Pons (tissue), 1 donor: ENCODE data around the gene GPATCH8.

Experiments
- DNase-seq: peaks from one replicate; pipeline ENCODE4 v3.0.0-alpha.2; 2016; ENCODE audit warnings: low spot score

GPATCH8 gene

DNA sequence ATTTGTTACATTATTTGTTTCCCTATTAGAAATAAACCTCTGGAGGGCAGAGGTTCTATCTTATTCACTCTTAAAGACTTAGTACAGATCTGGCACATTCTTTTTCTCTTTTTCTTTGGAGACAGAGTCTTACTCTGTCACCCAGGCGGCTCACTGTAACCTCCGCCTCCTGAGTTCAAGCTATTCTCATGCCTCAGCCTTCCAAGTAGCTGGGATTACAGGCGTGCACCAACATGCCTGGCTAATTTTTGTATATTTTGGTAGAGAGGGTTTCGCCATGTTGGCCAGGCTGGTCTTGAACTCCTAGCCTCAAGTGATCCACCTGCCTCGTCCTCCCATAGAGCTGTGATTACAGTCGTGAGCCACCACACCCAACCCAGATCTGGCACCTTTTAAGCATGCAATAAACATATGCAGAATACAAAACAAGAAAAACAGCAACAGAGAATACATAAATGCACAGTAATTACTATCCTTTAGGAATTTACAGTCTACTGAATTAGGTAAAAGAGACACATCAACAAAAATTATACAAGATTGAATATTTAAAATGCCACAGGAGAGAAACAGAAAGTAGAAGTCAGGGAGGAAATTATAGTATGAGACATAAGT is 52.1 kb downstream of the GPATCH8 start:
- DNase-seq, result no peak

DNA sequence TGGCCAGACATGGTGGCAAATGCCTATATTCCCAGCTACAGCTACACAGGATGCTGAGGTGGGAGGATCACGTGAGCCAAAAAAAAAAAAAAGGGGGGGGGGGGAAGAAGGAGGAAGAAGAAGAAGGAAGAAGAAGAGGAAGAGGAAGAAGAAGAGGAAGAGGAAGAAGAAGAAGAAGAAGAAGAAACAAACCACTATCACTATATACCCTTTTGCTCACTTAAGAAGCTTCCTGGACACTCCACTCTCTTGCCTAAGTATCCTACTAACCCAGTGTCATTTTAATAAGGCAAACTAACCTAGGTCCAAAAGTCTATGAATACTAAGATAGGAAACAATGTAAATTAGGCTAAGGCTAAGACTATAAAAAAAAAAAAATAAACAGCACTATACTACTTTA is 54.8 kb downstream of the GPATCH8 start:
- no peak for DNase-seq

DNA sequence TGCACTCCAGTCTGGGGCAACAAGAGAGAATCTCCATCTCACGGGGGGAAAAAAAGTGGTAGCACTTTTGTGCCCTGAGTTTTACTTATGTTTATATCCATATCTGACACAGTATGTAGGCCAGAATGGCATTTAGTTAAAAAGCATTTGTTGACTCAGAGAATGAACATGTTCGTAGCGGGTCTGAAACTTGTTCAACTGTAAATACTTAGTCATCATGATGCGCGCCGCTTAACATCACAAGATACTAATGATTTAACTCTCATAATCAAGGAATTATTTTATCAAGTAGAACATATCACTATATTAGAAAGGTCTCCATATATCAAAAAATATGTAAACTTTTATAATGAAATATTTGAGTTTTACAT is 58.5 kb downstream of the GPATCH8 start:
- no peak for DNase-seq

DNA sequence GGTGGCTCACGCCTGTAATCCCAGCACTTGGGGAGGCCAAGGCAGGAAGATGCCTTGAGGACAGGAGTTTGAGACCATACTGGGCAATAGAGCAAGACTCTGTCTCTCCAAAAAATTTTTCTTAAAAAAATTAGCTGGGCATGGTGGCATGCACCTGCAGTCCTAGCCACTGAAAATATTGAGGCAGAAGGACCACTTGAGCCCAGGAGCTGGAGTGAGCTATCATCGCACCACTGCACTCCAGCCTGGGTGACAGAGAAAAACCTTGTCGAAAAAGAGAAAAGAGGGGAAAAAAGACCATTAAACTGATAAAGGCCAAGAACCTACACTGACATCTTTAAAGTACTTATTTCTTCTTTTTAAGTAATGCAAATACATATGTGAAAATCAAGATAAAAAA is 60.4 kb downstream of the GPATCH8 start:
- no peak for DNase-seq

DNA sequence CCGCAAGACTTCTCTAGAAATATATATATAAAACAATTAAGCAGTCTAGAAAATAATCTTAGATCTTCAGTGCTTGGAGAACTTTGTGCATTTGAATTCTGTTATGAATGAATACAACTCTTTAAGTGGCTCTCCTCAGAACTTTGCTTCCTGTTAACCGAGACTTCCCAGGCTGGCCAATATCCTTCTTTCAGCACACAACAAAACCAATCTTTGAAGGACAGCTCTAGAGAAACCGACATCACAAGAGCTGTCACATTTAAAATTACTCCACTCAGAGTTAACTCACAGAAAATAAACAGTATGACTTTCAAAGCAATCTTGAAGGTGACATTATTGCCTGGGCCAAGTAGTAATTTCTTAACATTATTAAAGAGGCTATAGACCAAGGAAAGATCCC is 64.0 kb downstream of the GPATCH8 start:
- no peak for DNase-seq

DNA sequence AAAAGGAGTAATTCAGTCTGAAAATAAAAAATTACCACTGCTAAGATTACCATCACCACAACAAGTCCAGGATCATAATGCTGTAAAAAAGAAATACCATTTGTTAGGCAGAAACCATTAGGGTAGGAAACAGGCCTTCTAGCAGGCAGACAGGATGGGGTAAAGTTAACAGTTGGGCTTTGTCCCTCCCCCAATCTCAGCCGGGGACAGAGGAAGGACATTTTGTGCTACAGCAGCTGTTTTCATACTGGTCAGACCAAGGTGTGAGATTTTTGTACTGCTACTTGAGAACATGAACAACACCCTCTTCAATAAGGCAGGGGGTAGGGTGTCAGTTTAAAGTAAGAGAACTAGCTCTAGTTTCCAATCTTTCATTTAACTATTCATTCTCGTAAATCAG is 64.6 kb downstream of the GPATCH8 start:
- no peak for DNase-seq

- DNase-seq, result no peak
Measured at GRCh38 chr17:44436336-44436735, 66.9 kb downstream of the GPATCH8 start.

DNA sequence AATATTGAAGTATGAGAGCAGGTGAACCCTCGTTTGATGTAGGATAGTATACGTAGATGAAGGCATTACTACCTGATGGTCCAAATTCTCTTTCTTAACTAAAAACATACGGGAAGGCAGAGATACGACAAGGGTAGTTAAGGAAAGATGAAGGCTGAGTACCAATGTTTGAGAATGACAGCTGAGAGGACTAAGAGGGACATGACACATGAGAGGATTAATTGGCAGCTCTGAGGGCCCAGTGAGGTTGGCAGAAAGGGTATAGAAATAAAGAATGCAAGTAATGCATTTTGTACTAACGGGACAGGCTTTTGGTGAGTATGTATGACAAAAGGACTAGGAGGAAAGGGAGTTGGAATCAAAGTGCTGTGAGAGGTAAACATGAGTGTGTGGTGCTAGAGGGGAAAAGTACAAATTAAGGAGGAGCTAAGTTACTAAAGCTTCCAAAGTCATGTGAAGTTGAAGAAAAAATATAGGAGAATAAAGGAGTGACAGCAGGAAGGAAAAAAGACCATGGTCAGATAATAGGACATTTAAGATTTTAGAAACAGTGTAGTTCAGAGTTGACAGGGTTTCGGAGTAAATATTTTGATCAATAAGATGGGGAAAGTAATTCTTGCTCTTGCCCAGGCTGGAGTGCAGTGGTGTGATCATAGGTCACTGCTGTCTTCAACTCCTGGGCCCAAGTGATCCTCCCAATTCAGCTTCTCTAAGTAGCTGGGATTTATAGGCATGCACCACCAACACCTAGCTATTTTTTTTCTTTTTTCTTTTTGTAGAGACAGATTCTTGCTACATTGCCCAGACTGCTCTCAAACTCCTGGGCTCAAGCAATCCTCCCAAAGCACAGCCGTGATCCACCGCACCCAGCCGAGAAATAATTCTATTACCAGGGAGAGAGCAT is 70.7 kb downstream of the GPATCH8 start:
- DNase-seq, result no peak

- no peak for DNase-seq
Measured at GRCh38 chr17:44424828-44425461, 78.3 kb downstream of the GPATCH8 start.

DNA sequence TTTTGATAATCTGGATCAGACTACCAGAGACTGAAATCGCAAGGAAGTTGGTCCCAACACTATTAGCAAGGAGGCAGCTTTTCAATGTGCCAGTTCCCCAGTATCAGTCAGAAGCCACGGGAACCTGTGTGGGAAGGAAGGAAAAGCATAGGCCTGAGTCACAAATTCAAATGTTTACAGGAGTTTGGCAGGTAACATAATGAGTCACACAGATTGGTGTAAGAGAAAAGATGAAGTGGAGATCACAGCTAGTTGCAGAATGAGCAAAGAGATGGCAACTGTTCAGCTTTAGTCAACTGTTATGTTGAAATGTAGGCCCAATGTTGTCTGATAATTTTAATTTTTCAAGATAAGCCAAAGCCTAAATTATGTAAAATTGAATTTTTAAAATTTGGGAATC is 85.7 kb downstream of the GPATCH8 start:
- no peak for DNase-seq

- DNase-seq, result no peak
Measured at GRCh38 chr17:44416558-44417289, 86.5 kb downstream of the GPATCH8 start.

DNA sequence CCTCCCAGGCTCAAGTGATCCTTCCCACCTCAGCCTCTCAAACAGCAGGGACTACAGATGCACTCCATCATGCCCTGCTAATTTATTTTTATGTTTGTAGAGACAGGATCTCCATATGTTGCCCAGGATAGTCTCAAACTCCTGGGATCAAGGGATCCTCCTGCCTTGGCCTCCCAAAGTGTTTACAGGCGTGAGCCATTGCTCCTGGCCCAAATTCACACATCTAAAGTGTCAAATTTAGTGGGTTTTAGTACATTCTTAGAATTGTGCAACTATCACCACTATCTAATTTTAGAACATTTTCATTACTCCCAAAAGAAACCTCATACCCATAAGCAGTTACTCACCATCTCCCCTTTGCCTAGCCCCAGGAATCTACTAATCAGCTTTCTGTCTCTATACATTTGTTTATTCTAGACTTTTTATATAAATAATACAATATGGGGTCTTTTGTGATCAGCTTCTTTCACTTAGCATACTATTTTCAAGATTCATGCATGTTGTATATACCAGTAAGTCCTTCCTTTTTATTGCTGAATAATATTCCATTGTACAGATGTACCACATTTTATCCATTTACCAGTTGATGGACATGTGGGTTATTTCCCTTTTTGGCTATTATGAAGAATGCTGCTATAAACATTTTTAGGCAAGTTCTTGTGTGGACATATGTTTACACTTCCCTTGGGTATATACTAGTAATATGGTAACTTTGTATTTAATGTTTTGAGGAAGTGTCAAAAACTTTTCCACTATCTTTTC is 88.6 kb downstream of the GPATCH8 start:
- no peak for DNase-seq

DNA sequence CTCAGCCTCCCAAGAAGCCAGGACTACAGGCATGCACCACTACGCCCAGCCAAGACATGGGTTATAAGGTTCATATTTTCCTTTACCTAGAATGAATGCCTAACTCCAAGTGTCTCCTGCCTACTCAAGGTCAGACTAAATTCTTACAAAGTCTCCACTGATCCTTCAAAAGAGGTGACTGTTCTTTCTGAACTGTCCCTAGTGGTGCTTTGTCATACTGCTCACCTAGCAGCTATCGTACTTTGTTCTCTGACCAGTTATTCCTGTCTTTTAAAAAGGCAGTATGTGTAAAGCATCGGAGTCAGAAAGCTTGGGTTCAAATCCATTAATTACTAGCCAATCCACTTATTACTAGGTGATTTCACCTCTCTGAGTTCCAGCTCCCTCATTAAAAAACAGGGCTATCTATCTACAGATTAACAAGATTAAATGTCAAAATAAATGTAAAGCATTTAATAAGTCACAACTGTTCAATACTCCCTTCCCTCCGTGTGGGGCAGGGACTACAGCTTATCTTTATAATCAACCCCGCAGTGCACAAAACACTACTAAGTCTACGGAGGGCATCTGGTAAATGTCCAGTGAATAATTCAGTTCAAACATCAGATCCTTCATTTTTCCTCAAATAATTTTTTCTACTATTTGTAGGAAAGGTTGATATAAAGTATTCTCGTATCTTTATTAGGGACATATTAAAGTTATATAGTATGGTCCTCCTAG is 93.7 kb downstream of the GPATCH8 start:
- no peak for DNase-seq

DNA sequence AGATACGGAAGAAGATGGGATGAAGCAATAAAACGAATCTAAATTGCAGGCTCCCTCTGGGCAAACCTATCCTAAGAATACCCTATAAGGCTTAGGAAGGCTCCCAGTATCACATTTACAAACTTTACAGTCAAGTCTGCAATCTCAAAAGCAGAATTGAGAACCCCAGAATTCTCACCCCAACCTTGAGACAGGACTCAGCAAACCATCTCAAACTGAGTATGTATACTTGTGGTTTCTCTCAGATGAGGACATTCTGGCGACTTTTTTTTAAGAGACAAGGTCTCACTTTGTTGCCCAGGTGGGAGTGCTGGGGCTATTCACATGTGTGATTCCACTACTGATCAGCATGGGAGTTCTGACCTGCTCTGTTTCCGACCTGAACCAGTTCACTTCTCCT is 94.4 kb downstream of the GPATCH8 start:
- no peak for DNase-seq

DNA sequence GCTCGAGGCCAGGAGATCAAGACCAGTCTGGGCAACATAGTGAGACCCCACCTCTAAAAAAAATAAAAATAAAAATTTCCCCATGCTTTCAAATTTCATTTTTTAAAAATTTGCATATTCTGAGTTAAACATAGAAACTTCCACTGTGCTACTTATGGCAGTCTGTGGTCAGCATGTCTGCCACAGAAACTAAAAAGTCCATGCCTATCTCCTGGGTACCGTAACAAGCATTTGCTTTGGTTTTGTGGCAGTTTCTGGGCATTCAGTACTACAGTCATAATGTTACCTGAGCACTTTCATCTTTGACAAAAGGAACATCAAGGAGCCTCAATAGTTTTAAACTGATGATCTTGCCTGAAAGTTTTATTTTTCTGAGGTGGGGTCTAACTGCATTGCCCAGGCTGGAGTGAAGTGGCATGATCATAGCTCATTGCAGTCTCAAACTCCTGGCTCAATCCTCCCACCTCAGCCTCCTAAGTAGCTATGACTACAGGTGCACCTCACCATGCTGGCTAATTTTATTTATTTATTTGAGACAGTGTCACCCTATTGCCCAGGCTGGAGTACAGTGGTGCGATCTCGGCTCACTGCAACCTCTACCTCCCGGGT is 100.5 kb downstream of the GPATCH8 start:
- no peak for DNase-seq

- DNase-seq, result peak; percentile 33
Measured at GRCh38 chr17:44400226-44400847, 102.9 kb downstream of the GPATCH8 start.

GRCh38 chr17:44398692-44399691 is 104.2 kb downstream of the GPATCH8 start:
- DNase-seq, result no peak

DNA sequence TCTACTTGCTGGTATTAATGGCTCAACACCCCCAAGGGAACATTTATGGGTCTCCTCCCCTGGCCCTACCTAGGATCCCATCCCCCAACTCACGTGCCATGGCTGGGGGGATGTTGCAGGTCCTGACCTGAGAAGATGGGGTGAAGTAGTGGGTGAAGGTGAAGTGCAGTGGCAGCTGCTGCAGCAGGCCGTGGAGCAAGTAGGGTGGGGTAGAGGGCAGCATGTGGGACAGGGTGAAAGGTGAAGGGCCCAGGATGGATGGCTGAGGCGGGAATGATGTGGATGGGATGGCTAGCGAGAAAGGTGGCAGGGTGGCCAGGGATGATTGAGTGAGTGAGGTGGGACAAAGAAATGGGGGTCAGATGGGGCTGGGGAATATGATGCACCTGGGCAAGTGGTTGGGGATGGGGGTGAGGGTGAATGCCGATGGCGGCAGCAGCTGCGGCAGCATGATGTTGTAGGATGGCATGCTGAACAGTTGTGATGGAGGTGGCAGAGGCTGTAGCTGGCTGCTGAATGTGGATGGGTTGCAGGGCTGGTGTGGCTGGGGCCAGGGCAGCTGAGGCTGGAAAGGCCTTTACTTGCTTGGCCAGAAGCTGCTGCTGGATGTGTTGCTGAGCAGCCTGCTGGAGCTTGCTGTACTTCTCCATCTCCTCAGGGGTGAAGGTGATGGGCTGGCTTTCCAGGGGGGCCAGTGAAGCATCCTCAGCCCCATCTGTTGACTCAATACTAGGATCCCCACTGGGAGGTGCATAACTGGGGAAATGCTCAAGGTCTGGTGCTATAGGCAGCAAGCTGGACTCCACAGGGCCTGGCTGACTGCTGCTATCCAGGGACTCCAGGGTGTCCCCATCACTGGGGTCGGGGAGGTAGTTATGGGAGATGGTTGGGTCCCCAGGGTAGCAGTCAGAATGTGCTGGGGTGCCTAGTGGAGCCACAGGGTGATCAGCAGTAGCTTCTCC is 105.4 kb downstream of the GPATCH8 start:
- no peak for DNase-seq
